Loucy (cell line): ENCODE measurements around the gene NRCAM.

Experiments used
- CTCF ChIP-seq: fragments of 200-600 bp; sonication (generic); conservative IDR thresholded peaks from 2 replicates; pipeline ENCODE4 v1.5.1; 2014; ENCODE audit warnings: mild to moderate bottlenecking, antibody characterized with exemption, low read length
- EZH2phosphoT487 ChIP-seq: fragments of 200-600 bp; IDR thresholded peaks from 2 replicates; pipeline ENCODE4 v1.6.1; 2018; ENCODE audit warnings: antibody characterized with exemption, mild to moderate bottlenecking, moderate library complexity, borderline replicate concordance

GRCh38 chr7:108479751-108480150 lies 23.5 kb upstream of the NRCAM start:
- TF ChIP-seq CTCF: no peak
- TF ChIP-seq EZH2phosphoT487: no peak
